NCI-H69 (cell line): ENCODE measurements around the gene TBK1.

ENCODE experiments used
- DNase-seq: peaks from one replicate; lab custom pipeline; 2025; lab: John Stamatoyannopoulos, UW

TBK1 gene

GRCh38 chr12:64545081-64545382 is 93.1 kb downstream of the TBK1 start:
- DNase-seq = no peak

DNA sequence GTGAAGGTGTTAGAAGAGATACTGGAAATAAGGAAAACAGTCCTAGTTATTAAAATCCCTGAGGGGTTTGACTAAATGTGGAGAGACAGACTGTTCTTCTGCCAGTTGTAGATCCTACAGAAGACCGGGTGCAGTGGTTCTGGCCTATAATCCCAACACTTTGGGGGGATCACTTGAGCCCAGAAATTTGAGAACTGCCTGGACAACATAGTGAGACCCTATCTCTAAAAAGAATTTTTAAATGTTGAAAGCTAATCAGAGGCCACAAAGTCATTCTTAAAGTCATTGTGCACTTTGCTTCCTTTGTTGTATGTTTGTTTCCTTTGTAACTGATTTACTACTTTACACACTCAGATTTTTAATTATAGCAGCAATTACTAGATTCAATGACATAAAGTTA is 97.2 kb downstream of the TBK1 start:
- no peak for DNase-seq

DNA sequence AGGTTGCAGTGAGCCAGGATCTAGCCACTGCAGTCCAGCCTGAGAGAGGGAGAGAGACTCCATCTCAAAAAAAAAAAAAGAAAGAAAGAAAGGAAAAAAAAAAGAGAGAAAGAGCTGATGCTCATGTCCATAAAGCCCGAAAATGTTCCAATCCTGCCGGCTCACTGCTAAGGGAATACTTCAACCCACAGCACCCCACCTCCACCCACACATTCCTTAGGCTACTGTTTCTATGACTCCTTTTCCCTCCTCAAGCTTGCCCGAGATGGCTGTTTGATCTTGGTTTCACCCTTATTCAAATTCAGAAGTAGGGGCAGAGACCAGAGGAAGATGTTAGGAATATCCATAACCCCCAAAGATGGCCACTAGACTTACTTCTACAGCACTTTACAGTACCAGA is 98.8 kb downstream of the TBK1 start:
- DNase-seq = no peak

- DNase-seq = peak; percentile 73
Observed at GRCh38 chr12:64551676-64552075, 99.8 kb downstream of the TBK1 start.
